ENCODE data around the gene CKM.

CKM gene

GRCh38 chr19:45280471-45280961 lies 42.2 kb downstream of the CKM start:
- no peak for TF ChIP-seq CTCF (IDR thresholded peaks at IDR 0.05; ENCODE audit: extremely low read depth, missing control alignments)
- no peak for DNase-seq (ENCODE audit: low spot score)

- no peak for DNase-seq (ENCODE audit: low spot score)
- no peak for TF ChIP-seq CTCF (IDR thresholded peaks at IDR 0.05; ENCODE audit: extremely low read depth, missing control alignments)
These were observed 43.0 kb downstream of the CKM start for GRCh38 chr19:45279587-45280192.

GRCh38 chr19:45278087-45278486 lies 44.6 kb downstream of the CKM start:
- DNase-seq (ENCODE audit: low spot score) = no peak

DNA sequence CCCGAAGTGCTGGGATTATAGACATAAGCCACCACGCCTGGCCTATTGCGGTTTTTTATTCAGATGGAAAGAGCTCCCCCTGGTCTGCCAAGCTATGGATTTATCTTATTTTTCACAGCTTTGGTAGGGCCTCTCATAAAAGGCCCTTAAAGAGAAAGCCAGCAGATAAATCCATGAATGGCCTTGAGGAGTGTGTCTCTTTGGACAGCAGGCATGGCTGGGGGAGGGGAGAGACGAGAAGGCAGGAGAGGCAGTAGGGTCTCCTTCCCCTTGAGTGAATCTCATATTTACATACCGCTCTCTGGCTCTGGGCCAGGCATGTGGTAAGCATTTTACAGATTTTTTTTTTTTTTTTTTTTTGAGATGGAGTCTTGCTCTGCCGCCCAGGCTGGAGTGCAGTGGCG lies 46.4 kb downstream of the CKM start:
- DNase-seq (ENCODE audit: low spot score) = no peak
- no peak for TF ChIP-seq CTCF (IDR thresholded peaks at IDR 0.05; ENCODE audit: extremely low read depth, missing control alignments)

More at GRCh38 chr19:45278087-45278486, 44.6 kb downstream of the CKM start:
- TF ChIP-seq CTCF (IDR thresholded peaks at IDR 0.05; ENCODE audit: extremely low read depth, missing control alignments) = no peak

- no peak for TF ChIP-seq CTCF (IDR thresholded peaks at IDR 0.05; ENCODE audit: extremely low read depth, missing control alignments)
- no peak for DNase-seq (ENCODE audit: low spot score)
These were observed 47.2 kb downstream of the CKM start for GRCh38 chr19:45275370-45275971.

DNA sequence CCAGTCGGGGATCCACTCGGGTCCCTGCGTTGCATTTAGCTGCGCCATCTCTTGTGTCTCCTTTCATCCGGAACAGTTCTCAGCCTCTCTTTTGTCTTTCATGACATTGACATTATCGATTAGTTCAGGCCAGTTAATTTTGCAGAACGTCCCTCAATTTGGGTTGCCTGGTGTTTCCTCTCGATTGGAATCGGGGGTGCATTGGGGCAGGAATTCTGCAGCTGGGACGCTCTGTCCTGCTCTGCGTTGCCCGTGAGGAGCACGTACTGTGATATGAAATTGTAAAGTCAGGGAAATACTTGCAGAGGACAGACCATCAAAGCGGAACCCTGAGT lies 49.2 kb downstream of the CKM start:
- TF ChIP-seq CTCF (IDR thresholded peaks at IDR 0.05; ENCODE audit: extremely low read depth, missing control alignments) = no peak
- no peak for DNase-seq (ENCODE audit: low spot score)

GRCh38 chr19:45271735-45272108 lies 51.0 kb downstream of the CKM start:
- TF ChIP-seq CTCF (IDR thresholded peaks at IDR 0.05; ENCODE audit: extremely low read depth, missing control alignments) = no peak
- no peak for DNase-seq (ENCODE audit: low spot score)
